ENCODE data around the gene KLF13. TPM values are rescaled to one million over a fixed set of nuclear protein-coding genes. Genes with fewer than 3 reads are reported as not detected.

The KLF13 gene
- total and polyA plus RNA-seq, 10 of the 15 experiments (the other 5 are each of a cell fraction or from before 2014, with no cell fraction given) = 20.3 to 109 (median 51.4) TPM

DNA sequence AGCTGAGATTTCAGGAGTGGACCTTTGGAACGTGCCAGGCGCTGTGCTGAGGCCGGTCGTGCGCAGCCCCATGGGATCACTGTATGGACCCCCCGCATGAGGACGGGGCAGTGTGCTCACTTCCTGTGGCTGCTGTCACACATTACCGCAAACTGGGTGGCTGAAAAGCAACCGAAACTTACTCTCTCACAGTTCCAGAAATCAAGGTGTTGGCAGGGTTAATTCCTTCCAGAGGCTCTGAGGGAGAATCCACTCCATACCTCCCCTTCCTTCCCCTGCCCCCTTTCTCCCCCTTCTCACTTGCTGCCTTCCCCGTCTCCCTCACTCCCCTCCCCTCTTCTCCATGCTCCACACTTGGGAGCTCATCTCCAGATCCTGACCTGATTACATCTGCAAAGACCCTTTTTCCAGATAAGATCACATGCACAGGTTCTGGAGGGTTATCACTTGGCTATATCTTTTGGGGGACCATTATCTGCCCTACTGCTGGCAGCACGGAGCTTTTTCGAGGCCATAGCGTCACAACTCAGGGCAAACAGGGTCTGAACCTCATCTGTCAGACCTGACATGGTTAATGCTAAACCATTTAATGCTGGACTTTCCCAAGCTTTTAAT, 41.2 kb downstream of the KLF13 start:
- peak; percentile 80 for ATAC-seq
- peak overlapping the region; percentile 70 for H3K27ac ChIP-seq (ENCODE audit: control insufficient read depth, insufficient read depth)
- ChIA-PET RAD21 (ENCODE audit: unreplicated experiment) (interaction anchor here (0.7 to 4.0 kb wide), 16 partner anchors 13 to 153 kb away, joined by 3 to 41 read pairs (median 3); no protein-coding TSS in a partner anchor), CTCF (interaction anchor here (0.7 to 6.4 kb wide), 12 partner anchors 9 to 152 kb away, joined by 3 to 83 read pairs (median 4); partner anchors contain the start of gene KLF13), SMC1A (ENCODE audit: uncharacterized antibody, unreplicated experiment) (interaction anchor here (0.7 to 4.7 kb wide), 13 partner anchors 9 to 167 kb away, joined by 3 to 45 read pairs (median 5); no protein-coding TSS in a partner anchor), POLR2A (interaction anchor here (0.7 to 1.4 kb wide), 9 partner anchors 10 to 137 kb away, joined by 3 to 6 read pairs (median 3); no protein-coding TSS in a partner anchor)
- H4K20me1 ChIP-seq (ENCODE audit: control insufficient read depth, insufficient read depth) = peaks cover 8% of the 10 kb centered on the region
- peaks cover 55% of the 10 kb centered on the region for H3K4me1 ChIP-seq (ENCODE audit: control insufficient read depth, insufficient read depth, low read length)
- in situ Hi-C loops (cut with MboI) = no loop called here
- H3K9ac ChIP-seq (ENCODE audit: control insufficient read depth, insufficient read depth, low read length) = peak overlapping the region; percentile 15; the same call in 1 of the 2 replicates
- BruUV-seq (replicated peaks) = no TSS peak
- no peaks in the 10 kb centered on the region; the same call in 2 of the 3 replicates for H3K9me3 ChIP-seq (replicated peaks; ENCODE audit: control insufficient read depth, insufficient read depth, low read length)
- intact Hi-C loops (cut with micrococcal nuclease; ENCODE audit: unreplicated experiment) = loop anchor here (1.0 to 5.0 kb wide), 4 partner anchors 39 to 151 kb away; no protein-coding TSS in a partner anchor
- H3K27me3 ChIP-seq (replicated peaks in 1 of 2; ENCODE audit: control insufficient read depth in 2 of 2, insufficient read depth in 2 of 2, low read length in 1 of 2) = no peaks in the 10 kb centered on the region
- peaks cover 17 to 18% of the 10 kb centered on the region in 2 experiments for H3K36me3 ChIP-seq (ENCODE audit: control insufficient read depth in 2 of 2, insufficient read depth in 2 of 2, low read length in 1 of 2)
- peak; percentile 62 for FAIRE-seq
- 24% methylated on average over 13 of the region's 13 CpGs for WGBS (ENCODE audit: insufficient coverage, insufficient replicate concordance, low lambda C conversion rate, missing lambda C conversion rate)
- peaks cover 74% of the 10 kb centered on the region for H3K79me2 ChIP-seq (ENCODE audit: control insufficient read depth, insufficient read depth, low read length)
- peak overlapping the region; percentile 52 for H3K4me3 ChIP-seq
- DNase-seq (ENCODE audit: low read depth, low spot score) = no peak
- H3K4me2 ChIP-seq (ENCODE audit: control insufficient read depth, insufficient read depth) = peak overlapping the region; percentile 66
- H2AFZ ChIP-seq (ENCODE audit: control insufficient read depth, low read depth, low read length) = no peak overlapping the region
- TF ChIP-seq TARDBP (IDR thresholded peaks at IDR 0.05; ENCODE audit: borderline replicate concordance) (0 out of 2 replicates have a peak, but pooled peaks have one; percentile 7), RCOR1 (conservative IDR thresholded peaks at IDR 0.05; ENCODE audit: low read depth, low read length) (no peak), RBBP5 (conservative IDR thresholded peaks at IDR 0.05) (no peak), MTA2 (IDR thresholded peaks at IDR 0.05; ENCODE audit: low read depth) (peak; percentile 62; the same call in 1 of the 2 replicates), SUZ12 (IDR thresholded peaks at IDR 0.05; ENCODE audit: unreplicated experiment) (no peak), POLR2A (IDR thresholded peaks at IDR 0.05; ENCODE audit: low read depth, low read length) (no peak; the same call in 1 of the 2 replicates), EED (IDR thresholded peaks at IDR 0.05; ENCODE audit: low read depth) (peak; percentile 96), CREM (IDR thresholded peaks at IDR 0.05; ENCODE audit: low read depth) (peak; percentile 72; the same call in 1 of the 2 replicates), ZNF207 (IDR thresholded peaks at IDR 0.05; ENCODE audit: borderline replicate concordance) (no peak), IKZF2 (IDR thresholded peaks at IDR 0.05) (peak; percentile 88 to 93), POU2F2 (IDR thresholded peaks at IDR 0.05; ENCODE audit: borderline replicate concordance, low read depth, low read length) (no peak), EP300 (IDR thresholded peaks at IDR 0.05; ENCODE audit: borderline replicate concordance in 1 of 2, control insufficient read depth in 1 of 2, low read depth in 2 of 2, low read length in 2 of 2) (peak in 1 of 2 experiments; percentile 60; a peak in 2 of 4 replicates), ATF7 (IDR thresholded peaks at IDR 0.05; ENCODE audit: low read depth) (peak; percentile 64)
- TF ChIP-seq, protein P1, sequence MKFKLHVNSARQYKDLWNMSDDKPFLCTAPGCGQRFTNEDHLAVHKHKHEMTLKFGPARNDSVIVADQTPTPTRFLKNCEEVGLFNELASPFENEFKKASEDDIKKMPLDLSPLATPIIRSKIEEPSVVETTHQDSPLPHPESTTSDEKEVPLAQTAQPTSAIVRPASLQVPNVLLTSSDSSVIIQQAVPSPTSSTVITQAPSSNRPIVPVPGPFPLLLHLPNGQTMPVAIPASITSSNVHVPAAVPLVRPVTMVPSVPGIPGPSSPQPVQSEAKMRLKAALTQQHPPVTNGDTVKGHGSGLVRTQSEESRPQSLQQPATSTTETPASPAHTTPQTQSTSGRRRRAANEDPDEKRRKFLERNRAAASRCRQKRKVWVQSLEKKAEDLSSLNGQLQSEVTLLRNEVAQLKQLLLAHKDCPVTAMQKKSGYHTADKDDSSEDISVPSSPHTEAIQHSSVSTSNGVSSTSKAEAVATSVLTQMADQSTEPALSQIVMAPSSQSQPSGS (IDR thresholded peaks at IDR 0.05; ENCODE audit: low read length) = no peak
- TF ChIP-seq, protein P2, sequence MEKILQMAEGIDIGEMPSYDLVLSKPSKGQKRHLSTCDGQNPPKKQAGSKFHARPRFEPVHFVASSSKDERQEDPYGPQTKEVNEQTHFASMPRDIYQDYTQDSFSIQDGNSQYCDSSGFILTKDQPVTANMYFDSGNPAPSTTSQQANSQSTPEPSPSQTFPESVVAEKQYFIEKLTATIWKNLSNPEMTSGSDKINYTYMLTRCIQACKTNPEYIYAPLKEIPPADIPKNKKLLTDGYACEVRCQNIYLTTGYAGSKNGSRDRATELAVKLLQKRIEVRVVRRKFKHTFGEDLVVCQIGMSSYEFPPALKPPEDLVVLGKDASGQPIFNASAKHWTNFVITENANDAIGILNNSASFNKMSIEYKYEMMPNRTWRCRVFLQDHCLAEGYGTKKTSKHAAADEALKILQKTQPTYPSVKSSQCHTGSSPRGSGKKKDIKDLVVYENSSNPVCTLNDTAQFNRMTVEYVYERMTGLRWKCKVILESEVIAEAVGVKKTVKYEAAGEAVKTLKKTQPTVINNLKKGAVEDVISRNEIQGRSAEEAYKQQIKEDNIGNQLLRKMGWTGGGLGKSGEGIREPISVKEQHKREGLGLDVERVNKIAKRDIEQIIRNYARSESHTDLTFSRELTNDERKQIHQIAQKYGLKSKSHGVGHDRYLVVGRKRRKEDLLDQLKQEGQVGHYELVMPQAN (conservative IDR thresholded peaks at IDR 0.05) = 0 out of 2 replicates have a peak, but pooled peaks have one; percentile 37
- TF ChIP-seq, protein P3, sequence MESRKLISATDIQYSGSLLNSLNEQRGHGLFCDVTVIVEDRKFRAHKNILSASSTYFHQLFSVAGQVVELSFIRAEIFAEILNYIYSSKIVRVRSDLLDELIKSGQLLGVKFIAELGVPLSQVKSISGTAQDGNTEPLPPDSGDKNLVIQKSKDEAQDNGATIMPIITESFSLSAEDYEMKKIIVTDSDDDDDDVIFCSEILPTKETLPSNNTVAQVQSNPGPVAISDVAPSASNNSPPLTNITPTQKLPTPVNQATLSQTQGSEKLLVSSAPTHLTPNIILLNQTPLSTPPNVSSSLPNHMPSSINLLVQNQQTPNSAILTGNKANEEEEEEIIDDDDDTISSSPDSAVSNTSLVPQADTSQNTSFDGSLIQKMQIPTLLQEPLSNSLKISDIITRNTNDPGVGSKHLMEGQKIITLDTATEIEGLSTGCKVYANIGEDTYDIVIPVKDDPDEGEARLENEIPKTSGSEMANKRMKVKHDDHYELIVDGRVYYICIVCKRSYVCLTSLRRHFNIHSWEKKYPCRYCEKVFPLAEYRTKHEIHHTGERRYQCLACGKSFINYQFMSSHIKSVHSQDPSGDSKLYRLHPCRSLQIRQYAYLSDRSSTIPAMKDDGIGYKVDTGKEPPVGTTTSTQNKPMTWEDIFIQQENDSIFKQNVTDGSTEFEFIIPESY (IDR thresholded peaks at IDR 0.05) = no peak
- TF ChIP-seq, protein P4, sequence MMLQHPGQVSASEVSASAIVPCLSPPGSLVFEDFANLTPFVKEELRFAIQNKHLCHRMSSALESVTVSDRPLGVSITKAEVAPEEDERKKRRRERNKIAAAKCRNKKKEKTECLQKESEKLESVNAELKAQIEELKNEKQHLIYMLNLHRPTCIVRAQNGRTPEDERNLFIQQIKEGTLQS (IDR thresholded peaks at IDR 0.05; ENCODE audit: borderline replicate concordance, extremely low read depth, low read depth, low read length) = no peak
